H54 (cell line): ENCODE results near the gene PRR5L.

Experiments
- DNase-seq: peaks from one replicate; pipeline ENCODE4 v3.0.0; 2011; ENCODE audit warnings: low spot score, mixed read lengths; ENCODE audit not compliant: insufficient read length
- FAIRE-seq: peaks from 3 replicates; lab custom pipeline; 2011; peaks lifted over from hg19 to GRCh38; lab: Jason Lieb, UNC
- POLR2A ChIP-seq: IDR thresholded peaks from 2 replicates; pipeline ENCODE4 v1.6.1; 2011; ENCODE audit warnings: low read depth, mild to moderate bottlenecking, low read length

PRR5L gene

GRCh38 chr11:36295926-36296325 is at the start of gene PRR5L:
Gene PRR5L, plus strand, starts transcription at chr11:36296288. Its CDS starts 104,834 bp downstream, at chr11:36401122.
- DNase-seq (no peak), FAIRE-seq (no peak)
- no peak for TF ChIP-seq POLR2A

DNA sequence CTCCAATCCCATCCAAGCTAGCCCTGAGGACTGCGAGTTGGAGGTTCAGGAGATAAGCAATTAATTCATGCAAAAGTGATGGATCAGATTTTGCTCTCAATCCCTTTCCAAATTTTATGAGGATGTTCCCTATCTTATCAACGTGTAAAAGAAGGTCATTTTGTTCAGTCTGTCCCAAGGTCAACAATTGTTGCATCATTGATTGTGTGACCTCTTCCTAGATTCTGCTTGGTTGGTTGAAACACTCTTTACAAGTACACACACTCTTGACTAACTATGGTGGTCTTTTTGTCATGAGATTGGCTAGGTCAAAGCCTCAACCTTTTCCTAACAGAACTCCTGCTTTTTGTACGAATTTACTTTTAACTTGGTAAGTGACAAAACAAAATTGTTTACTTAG is 48.6 kb upstream of the PRR5L start:
- TF ChIP-seq POLR2A = no peak
- FAIRE-seq (no peak), DNase-seq (no peak)

- FAIRE-seq = no peak
- TF ChIP-seq POLR2A = no peak
- no peak for DNase-seq
Observed at GRCh38 chr11:36248436-36248835, 47.7 kb upstream of the PRR5L start.

DNA sequence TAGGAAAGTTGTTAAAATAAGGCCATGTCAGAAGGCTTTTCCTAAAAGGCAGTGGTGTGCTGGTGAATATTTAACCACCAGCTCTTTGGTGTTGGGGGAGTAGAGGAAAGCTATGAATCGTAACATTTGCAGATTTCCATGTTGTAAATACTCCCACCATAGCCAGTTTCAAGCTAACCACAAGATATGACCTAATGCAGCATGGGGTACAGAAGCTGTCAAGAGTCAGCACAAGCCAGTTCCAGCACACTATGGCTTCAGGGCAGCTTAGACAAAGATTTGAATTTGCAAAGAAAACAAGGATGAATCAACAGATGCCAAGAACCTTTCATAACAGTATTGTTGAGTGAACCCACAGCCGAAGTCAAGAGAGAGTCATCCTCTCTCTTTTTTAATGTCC is 46.8 kb upstream of the PRR5L start:
- DNase-seq (peak; percentile 35), FAIRE-seq (peak; percentile 76)
- no peak for TF ChIP-seq POLR2A

- TF ChIP-seq POLR2A = no peak
- FAIRE-seq (no peak), DNase-seq (no peak)
Observed at GRCh38 chr11:36251823-36252222, 44.3 kb upstream of the PRR5L start.

DNA sequence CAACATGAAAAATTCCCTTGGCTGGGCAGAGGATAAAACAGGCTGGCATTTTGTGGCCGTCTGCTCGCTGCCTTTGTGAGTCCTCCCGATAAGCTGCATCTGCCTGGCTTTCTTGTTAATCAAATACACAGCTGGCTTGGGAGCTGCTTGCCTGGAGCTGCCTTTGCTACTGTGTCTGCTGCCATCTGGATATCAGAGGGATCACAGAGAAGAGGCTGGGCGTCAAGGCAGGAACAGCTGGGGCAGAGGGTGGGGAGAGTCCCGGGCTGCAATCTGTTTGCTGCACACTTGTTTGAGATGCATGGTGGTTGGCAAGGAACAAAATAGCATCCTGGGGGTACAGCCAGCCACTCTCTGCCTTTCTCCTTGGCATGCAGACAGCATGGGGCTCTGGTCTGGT is 42.9 kb upstream of the PRR5L start:
- DNase-seq (no peak), FAIRE-seq (no peak)
- TF ChIP-seq POLR2A = no peak

DNA sequence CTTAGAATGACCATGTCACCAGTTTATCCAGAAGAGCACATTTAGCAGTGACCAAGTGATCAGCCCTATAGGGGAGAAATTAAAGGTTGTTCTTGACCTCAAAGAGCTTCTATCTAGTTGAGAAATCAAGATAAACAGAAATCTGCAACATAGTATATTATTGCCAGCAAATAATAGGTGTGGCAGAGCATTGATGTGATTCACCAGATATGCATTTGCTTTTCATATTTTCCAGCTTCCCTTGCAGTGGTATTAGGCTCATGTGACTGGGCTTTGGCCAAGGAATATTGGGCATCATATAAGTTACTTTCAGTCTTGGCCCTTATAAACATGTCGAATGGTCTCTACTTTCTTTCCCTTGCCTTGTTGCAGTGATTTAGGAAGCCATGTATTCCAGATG is 41.4 kb upstream of the PRR5L start:
- DNase-seq = no peak
- no peak for FAIRE-seq
- no peak for TF ChIP-seq POLR2A

DNA sequence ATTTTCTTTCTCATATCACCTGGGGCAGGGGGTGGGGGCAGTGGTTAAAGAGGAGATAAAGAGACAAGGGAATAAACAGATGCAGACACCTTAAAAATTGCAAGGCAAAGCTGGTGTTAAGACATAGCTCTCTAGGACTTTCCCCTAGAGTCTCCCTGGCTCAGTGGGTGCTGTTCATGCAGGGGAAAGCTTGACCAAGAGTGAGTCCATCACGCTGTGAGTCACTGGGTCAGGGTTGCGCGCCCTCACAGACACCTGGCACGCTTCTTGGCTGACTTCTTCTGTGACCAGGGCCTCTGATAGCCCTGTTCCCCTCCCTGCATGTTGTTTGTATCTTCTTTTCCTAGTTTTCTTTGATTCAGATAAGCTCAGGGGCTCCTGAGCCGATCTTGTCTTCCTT is 38.7 kb upstream of the PRR5L start:
- peak; percentile 37 for DNase-seq
- TF ChIP-seq POLR2A = no peak
- FAIRE-seq = peak; percentile 20

DNA sequence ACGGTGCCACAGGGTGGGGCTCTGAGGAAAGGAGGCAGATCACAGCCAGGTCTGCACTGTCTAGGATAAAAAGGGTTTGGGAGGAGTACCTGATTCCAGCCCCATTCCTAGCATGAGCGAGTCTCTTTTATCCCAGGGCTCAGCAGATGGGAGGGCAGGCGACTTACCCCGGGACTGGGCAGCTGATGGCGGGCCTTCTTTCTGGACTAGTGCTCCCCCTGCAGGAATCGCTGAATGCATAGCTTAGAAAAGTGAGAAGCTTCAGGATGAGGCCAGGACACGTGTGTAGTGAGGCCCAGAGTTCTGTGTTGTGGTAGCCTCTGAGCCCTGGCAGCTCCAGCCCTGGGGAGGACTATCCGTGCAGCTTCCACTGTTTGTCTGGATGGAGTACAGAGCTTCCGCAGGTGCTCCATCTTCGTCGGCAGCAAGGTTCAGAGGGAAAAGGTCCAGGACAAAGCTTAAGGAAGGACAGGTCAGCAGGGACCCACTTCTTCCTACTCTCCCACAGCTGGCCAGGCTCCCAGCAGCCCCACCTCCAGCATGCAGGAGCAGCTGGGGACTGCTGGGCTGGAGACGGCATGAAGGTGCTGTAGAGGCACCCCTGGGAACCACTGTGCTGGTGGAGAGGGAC is 37.2 kb upstream of the PRR5L start:
- DNase-seq (peak; percentile 65), FAIRE-seq (no peak)
- no peak for TF ChIP-seq POLR2A

DNA sequence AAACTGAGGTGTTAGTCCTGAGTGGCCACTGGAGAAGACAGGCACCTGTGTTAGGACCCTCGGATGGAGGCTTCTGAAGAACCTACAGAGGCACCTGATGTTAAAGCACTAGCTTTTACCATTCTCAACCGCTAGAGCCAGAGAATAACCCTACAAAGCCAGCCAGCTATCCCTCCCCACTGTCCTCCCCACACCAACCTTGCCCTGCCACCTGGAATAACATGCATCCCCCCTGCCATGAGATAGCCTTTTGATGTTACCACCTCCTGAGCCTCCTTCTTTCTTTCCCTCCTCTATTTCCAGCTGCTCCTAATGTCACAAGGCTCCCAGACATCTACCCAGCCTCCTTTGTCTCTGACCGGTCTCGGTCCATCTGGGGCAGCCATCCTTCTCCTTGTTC is 35.0 kb upstream of the PRR5L start:
- no peak for TF ChIP-seq POLR2A
- FAIRE-seq (no peak), DNase-seq (no peak)

- FAIRE-seq (no peak), DNase-seq (no peak)
- TF ChIP-seq POLR2A = no peak
Observed at GRCh38 chr11:36264011-36264972, 31.8 kb upstream of the PRR5L start.

DNA sequence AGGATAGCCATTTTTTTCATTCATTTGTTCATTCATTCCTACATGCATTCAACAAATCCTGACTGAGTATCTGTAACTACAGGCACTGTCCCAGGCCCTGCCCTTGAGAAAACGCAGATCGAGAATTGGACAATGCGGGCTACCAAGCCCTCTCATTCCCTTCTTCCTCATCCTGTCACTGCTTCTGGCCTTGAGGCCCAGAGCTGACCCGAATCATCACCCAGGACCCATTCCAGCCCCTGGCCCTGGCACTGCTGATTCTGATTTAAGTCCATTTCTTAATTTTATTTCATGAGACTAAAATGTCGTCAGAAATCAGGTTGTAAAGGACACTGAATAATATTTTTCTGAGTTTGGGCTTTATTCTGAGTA is 31.1 kb upstream of the PRR5L start:
- no peak for DNase-seq
- no peak for TF ChIP-seq POLR2A
- FAIRE-seq = no peak

- TF ChIP-seq POLR2A = no peak
- FAIRE-seq = no peak
- peak; percentile 57 for DNase-seq
Observed at GRCh38 chr11:36265793-36266628, 30.1 kb upstream of the PRR5L start.

DNA sequence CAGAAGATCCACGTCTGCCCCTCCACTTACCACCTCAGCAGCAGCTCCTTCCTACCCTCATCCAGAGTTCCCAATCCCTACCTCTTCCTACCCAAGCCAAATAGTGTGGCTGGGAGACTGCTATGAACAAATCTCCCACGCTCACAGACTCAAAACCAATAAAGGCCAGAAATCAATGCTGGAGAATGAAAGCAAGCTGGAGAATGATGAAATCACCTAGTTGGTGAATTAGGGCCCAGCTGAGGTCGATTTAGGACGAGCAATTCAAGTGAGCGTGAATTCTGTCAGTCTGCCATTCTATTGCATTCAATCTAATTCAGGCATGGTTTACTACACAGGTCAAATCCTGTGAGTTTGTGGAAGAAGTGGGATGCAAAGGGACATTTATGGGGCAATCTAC is 29.3 kb upstream of the PRR5L start:
- TF ChIP-seq POLR2A = no peak
- DNase-seq (no peak), FAIRE-seq (no peak)
